Stimulated activated CD4-positive, alpha-beta T cell treated with anti-CD3 and anti-CD28 coated beads, Interleukin-2, amount 100 ng/mL, for 24 hours (primary cell): Measurements from ENCODE around the gene LRRC4C.

Experiments
- DNase-seq, 2 donors: peaks; one replicate each; pipeline ENCODE4 v3.0.0-alpha.2; 2020

LRRC4C gene

GRCh38 chr11:41414771-41415440 is 44.5 kb downstream of the LRRC4C start:
- no peak for DNase-seq

DNA sequence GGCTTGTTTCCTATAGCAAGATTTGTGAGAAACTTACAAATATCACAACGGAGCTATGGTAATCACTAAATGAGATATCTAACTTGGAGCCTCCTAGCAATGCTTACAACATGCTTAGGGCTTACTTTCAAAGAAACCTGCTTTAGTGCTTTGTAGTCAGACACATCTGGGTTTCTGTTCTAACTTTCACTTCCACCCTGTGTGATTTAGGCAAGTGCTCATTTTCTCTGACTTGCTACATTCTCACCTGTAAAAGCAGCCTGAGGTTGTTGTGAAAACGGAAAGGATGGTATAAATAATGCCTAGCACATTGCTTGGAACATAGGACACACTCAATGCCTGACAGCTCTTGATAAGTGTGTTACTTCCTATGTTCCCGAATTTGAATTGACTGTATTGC is 45.6 kb downstream of the LRRC4C start:
- no peak for DNase-seq

DNA sequence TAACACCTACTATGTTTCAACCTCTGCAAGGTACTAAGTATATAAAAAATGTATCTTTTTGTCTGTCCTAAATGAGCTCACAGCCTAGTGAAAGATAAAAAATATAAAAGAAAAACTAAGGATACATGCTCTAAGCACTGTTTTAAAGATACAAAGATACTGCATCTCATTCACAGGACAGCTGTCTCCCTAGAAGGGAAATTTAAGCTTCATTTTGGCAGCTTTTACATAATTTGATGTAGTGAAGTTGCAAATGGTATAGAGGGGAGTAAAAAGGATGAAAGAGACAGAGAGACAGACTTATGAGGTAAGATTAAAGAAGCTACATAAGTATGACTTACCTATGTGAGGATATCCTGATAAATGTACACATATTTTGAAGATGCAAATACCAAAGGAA is 53.6 kb downstream of the LRRC4C start:
- no peak for DNase-seq

GRCh38 chr11:41404109-41404508 is 55.3 kb downstream of the LRRC4C start:
- no peak for DNase-seq

DNA sequence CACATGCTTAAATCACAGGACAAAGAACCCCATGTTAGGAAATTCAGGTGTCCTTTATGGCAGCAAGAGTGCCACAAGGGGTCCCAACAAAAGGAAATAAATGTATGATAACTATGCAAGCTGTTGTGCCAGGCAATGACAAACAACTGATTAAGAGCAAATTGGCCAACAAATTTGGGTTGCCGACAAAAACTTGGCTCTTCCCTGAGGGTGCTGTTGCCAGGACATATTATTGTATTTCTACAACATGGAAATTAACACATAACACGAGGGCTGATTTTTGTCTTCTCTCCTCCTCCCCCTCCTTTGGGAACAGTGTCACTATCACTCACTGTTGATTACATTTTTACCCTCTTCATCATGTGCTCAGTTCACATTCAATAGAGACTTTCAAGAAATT is 56.0 kb downstream of the LRRC4C start:
- DNase-seq: no peak

DNA sequence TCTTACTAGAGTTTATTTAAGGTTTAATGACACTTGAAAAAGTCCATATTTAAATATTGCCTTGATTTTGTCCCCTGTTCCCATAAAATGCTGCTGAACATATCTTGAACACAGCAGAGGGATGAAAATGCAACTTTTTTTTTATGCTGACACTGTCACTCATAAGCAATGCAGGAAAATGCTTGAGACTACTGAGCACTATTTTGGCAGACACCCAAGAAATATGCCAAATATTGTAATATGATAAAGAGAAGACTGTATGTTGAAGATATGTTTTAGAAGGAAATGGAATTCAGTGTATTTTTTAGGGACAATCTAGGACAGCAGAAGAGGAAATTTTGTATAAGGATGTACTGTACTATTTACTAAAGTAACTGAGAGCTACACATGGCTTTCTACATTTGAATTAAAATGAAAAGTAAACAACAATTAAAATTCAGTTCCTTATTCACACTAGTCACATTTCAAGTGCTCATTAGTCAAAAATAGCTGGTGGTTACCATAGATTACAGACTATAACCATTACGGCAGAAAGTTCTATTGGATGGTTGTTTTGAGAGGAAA is 58.6 kb downstream of the LRRC4C start:
- DNase-seq: no peak

DNA sequence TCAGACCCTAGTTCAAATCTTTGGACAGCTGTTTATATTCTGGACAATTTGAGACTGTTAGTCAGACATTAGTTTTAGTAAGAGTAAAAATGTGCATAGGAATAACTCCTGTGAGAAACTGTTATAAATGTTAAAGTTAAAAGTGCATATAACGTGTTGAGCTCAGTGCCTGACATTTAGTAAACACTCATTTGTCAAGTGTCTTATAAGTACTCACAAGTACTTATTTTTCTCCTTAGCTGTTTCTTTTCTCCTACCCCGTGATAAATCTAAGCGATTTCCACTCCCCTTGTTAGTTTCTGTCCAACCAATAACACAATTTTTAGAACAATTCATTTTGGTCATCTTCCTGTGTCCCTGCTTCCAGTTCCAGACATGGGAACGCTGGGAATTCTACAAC is 59.3 kb downstream of the LRRC4C start:
- DNase-seq: no peak

GRCh38 chr11:41399323-41399722 is 60.1 kb downstream of the LRRC4C start:
- no peak for DNase-seq

DNA sequence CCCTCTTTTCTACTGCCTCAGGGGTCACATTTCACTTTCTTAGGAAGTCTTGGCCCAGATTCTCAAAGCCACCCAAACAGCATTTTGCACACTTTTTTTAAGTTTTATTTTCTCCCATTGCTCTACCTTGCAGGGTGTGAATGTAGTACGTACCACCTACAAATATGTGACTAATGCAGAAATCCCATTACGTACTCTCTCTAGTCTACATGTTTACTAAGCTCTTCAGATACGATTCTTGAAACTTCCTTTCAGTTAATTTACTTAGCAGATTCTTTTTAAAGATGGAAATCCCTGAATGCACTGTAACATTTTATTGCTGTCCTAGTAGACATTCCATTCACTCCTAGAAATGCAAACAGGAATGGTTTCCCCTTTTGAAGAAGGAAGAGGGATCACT is 61.3 kb downstream of the LRRC4C start:
- no peak for DNase-seq

- no peak for DNase-seq
These were observed 64.8 kb downstream of the LRRC4C start for GRCh38 chr11:41394521-41395195.

- no peak for DNase-seq
These were observed 66.9 kb downstream of the LRRC4C start for GRCh38 chr11:41392596-41392995.

DNA sequence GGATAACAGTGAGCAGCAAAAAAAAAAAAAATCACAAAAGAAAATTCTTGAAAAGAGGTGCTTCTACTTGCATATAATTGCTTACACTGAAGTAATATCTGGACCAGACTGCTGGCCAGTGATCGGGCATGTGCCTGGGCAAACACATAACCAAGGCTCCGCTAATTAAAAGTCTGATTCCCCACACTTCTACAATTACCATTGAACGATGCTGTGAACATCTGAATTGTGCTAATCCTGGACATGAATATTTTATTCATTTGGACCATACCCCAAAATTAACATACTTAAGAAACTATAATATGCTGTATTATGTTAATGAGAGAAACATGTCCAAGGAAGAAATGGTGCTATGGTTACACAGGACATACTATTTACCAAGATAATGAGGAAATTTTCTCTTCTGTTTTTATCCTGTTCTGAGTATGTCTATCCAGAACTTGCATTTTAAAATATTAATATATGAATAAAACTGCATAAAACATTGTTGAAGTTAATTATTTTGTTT is 69.8 kb downstream of the LRRC4C start:
- DNase-seq: no peak

GRCh38 chr11:41384329-41384728 is 75.1 kb downstream of the LRRC4C start:
- DNase-seq: no peak

GRCh38 chr11:41383768-41384167 is 75.7 kb downstream of the LRRC4C start:
- DNase-seq: no peak

GRCh38 chr11:41382927-41383326 is 76.5 kb downstream of the LRRC4C start:
- no peak for DNase-seq

DNA sequence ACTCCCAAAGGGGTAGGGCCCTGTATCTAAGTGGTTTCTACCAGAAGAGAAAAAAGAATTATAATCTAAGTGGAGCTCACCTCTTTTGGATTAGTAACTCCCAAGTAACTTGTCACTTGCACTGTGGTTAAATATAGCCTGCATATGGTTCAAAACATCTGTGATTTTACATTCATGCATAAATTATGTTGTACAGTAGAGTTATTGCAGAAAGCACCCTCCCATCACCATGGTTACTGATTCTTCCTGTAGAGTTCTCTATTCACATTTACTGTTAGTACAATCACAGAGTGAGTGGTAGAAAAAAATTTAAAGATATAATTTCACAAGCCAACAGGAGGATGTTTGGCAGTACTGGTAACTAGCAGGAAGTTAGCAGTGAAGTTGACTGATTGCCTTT is 80.4 kb downstream of the LRRC4C start:
- no peak for DNase-seq

DNA sequence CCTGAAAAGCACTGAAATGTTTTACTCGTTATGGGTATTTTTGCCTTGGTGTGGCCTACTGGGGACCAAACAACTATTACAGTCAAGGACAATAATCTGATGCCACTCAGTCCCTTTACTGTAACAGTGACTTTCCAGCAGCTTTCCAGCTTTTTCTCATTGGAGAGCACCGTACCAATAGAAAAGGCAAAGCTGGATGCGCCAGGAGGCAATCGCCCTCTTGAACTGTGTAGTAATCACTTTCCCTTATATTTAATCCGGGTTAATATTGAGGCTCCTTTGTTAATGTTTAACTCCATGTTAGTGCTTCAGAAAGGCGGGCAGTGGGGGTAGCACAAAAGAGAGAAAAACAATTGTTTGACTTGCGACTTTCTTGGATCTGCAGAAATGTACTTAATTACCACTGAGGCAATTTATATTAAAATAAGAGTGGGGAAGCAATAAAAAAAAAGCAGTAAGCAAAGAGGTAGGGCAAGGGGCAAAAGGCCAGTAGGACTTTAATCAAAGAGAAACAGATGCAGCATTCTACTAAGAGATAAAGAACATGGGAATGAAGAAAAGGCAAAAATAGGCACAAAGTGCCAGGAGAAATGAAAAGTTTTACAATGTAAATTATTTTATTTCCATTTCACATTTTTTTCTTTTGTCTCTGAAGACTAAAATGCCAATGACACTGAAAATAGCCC is 81.6 kb downstream of the LRRC4C start:
- no peak for DNase-seq

- no peak for DNase-seq
These were observed 107.6 kb downstream of the LRRC4C start for GRCh38 chr11:41351825-41352224.

- DNase-seq: no peak
These were observed 113.4 kb downstream of the LRRC4C start for GRCh38 chr11:41346042-41346441.

GRCh38 chr11:41334007-41334933 is 125.2 kb downstream of the LRRC4C start:
- DNase-seq: no peak

- no peak for DNase-seq
These were observed 126.1 kb downstream of the LRRC4C start for GRCh38 chr11:41333357-41333756.

- no peak for DNase-seq
These were observed 131.1 kb downstream of the LRRC4C start for GRCh38 chr11:41328324-41328723.

DNA sequence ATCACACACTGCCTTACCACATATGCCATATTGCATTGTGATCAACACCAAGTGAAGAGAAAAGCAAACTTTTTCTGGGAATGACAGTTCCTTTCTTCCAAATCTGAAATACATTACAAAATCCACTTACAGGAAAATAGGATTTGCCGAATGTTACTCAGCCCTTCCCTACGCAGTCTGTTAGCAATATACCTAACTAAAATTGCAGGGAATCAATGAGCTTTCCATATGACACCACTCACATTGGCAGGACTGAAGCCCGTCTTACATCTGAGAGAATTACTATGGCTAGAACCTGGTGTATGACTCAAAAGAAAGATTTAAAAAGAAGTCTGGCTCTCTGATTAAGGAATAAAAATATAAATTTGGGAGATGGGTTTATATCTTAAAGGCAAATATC is 136.0 kb downstream of the LRRC4C start:
- no peak for DNase-seq
